GDM1 (cell line): ENCODE results near the gene SPEG.

ENCODE experiments used
- DNase-seq: peaks from one replicate; lab custom pipeline; 2025; lab: John Stamatoyannopoulos, UW

Gene SPEG

GRCh38 chr2:219461669-219462068 is 27.0 kb downstream of the SPEG start:
- no peak for DNase-seq

GRCh38 chr2:219462349-219462748 is 27.7 kb downstream of the SPEG start:
- no peak for DNase-seq

GRCh38 chr2:219464286-219465032 is 29.8 kb downstream of the SPEG start:
- DNase-seq: no peak

- no peak for DNase-seq
These were observed 31.3 kb downstream of the SPEG start for GRCh38 chr2:219465659-219466561.

GRCh38 chr2:219466816-219467735 is 32.4 kb downstream of the SPEG start:
- no peak for DNase-seq

- DNase-seq: no peak
These were observed 33.1 kb downstream of the SPEG start for GRCh38 chr2:219467736-219468075.

GRCh38 chr2:219468410-219469185 is 34.0 kb downstream of the SPEG start:
- DNase-seq: no peak

GRCh38 chr2:219469186-219469724 is 34.6 kb downstream of the SPEG start:
- DNase-seq: no peak

- no peak for DNase-seq
These were observed 35.8 kb downstream of the SPEG start for GRCh38 chr2:219470429-219470828.

- DNase-seq: no peak
These were observed 37.1 kb downstream of the SPEG start for GRCh38 chr2:219471476-219472371.

GRCh38 chr2:219472629-219473187 is 38.1 kb downstream of the SPEG start:
- DNase-seq: no peak

- no peak for DNase-seq
These were observed 38.9 kb downstream of the SPEG start for GRCh38 chr2:219473511-219473910.

GRCh38 chr2:219474285-219475060 is 39.8 kb downstream of the SPEG start:
- DNase-seq: no peak

GRCh38 chr2:219475278-219475677 is 40.6 kb downstream of the SPEG start:
- no peak for DNase-seq

- DNase-seq: no peak
These were observed 41.3 kb downstream of the SPEG start for GRCh38 chr2:219475697-219476651.

- no peak for DNase-seq
These were observed 42.1 kb downstream of the SPEG start for GRCh38 chr2:219476652-219477151.

GRCh38 chr2:219477179-219477578 is 42.5 kb downstream of the SPEG start:
- no peak for DNase-seq

- DNase-seq: no peak
These were observed 43.2 kb downstream of the SPEG start for GRCh38 chr2:219477815-219478214.
